Testis (tissue), 5 donors: ENCODE results near the gene GNGT1. TPM values are rescaled to one million over a fixed set of nuclear protein-coding genes. Genes with fewer than 3 reads are reported as not detected.

Experiments
- DNase-seq: peaks from one replicate; pipeline ENCODE4 v3.0.0-alpha.2; 2019
- H3K27ac ChIP-seq, 2 donors: fragments of 200-600 bp; sonication (generic); one replicate each; pipeline ENCODE4 v1.5.1; 2019
- H3K27me3 ChIP-seq: fragments of 200-600 bp; sonication (generic); one replicate; pipeline ENCODE4 v1.5.1; 2019
- H3K36me3 ChIP-seq: fragments of 200-600 bp; sonication (generic); one replicate; pipeline ENCODE4 v1.5.1; 2017; ENCODE audit warnings: low read depth; ENCODE audit errors: missing control alignments
- H3K4me1 ChIP-seq: fragments of 200-600 bp; sonication (generic); one replicate; pipeline ENCODE4 v1.5.1; 2019
- H3K4me3 ChIP-seq, 2 donors: fragments of 200-600 bp; sonication (generic); one replicate each; pipeline ENCODE4 v1.5.1; 2017 to 2019
- H3K9me3 ChIP-seq: fragments of 200-600 bp; sonication (generic); one replicate; pipeline ENCODE4 v1.5.1; 2017
- POLR2A ChIP-seq: fragments of 450-650 bp; IDR thresholded peaks from one replicate; pipeline ENCODE4 v1.6.1; 2017; ENCODE audit warnings: antibody characterized with exemption, mild to moderate bottlenecking, moderate library complexity
- WGBS, 2 donors: methylation state at CpG; one replicate each; pipeline ENCODE4 v1.1.5; 2018; 5-methylcytosine and 5-hydroxymethylcytosine counted together
- intact Hi-C: fragments of 100-400 bp; cut with DNase I; formaldehyde crosslinking; loops from one replicate; pipeline ENCODE4 v1.15.1; 2023; ENCODE audit warnings: low total_unique reads
- long read RNA-seq, 2 donors: transcript quantifications; one replicate each; lab custom pipeline, GENCODE V29; 2026
- polyA plus RNA-seq: library from polyadenylated mRNA; stranded (reverse); fragments of 350-450 nt; fragmentation: Illumina TruSeq; extraction: RNeasy Lipid Tissue Mini Kit (QIAGEN cat#74804); gene quantifications from one replicate; pipeline ENCODE4 v1.2.3, GENCODE V29; 2014; ENCODE audit warnings: low read depth, low replicate concordance; ENCODE audit not compliant: insufficient read depth
- total RNA-seq, 2 donors: library from RNA; depleted of rRNA; stranded (reverse); fragments of >200 nt; gene quantifications; one replicate each; pipeline ENCODE4 v1.2.3, GENCODE V29; 2016
- TF ChIP-seq, protein P1 (sequence below), 3 experiments: fragments of 450-650 bp in 2 of 3; fragments of 200-600 bp in 1 of 3; sonication (generic) in 1 of 3; IDR thresholded peaks; one replicate each; pipeline ENCODE4 v1.5.1; 2016 to 2019; ENCODE audit warnings: antibody characterized with exemption in 3 of 3, mild to moderate bottlenecking in 2 of 3, moderate library complexity in 1 of 3

The GNGT1 gene
- not detected for total RNA-seq
- polyA plus RNA-seq: not detected
- long read RNA-seq, donor 1, partial matches to known transcripts: 11 of 28 reads
- long read RNA-seq, donor 1, other reads (novel, unspliced or antisense): 17 of 28 reads
- long read RNA-seq, donor 2: 0 reads

DNA sequence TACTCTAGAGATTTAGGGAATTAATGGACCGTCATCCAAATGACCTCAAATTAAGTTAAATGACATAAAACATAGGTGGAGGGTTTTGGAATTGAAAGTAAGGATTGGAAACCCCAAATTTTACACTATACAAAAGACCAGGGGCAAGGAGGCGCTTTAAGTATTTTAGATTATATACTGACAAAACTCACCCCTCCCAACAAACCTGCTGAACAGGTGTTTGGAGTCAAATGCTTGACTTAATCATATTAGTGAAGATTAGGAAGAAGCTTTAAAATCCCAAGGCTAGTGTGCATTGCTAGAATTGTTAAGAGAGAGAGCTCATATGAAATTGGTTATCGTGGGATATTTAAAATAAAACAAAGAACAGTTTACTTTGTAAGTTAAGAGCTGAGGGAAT is at the start of gene GNGT1:
Gene GNGT1 (plus strand): TSS at position 301 of the 400 bp plus-strand sequence. CDS start 180 bp downstream, outside the sequence.
- WGBS, 2 donors: 80 to 89% methylated on average over 3 of the region's 3 CpGs
- intact Hi-C loops: no loop called here
- Histone ChIP-seq H3K27me3 (no peaks in the 10 kb centered on the region), H3K9me3 (no peaks in the 10 kb centered on the region), H3K36me3 (no peaks in the 10 kb centered on the region), H3K4me1 (no peaks in the 10 kb centered on the region), H3K4me3 (no peak within 1 kb of the TSS), H3K27ac (no peak within 1 kb of the TSS)
- no peak for DNase-seq
- no peak for TF ChIP-seq POLR2A
- TF ChIP-seq, protein P1, sequence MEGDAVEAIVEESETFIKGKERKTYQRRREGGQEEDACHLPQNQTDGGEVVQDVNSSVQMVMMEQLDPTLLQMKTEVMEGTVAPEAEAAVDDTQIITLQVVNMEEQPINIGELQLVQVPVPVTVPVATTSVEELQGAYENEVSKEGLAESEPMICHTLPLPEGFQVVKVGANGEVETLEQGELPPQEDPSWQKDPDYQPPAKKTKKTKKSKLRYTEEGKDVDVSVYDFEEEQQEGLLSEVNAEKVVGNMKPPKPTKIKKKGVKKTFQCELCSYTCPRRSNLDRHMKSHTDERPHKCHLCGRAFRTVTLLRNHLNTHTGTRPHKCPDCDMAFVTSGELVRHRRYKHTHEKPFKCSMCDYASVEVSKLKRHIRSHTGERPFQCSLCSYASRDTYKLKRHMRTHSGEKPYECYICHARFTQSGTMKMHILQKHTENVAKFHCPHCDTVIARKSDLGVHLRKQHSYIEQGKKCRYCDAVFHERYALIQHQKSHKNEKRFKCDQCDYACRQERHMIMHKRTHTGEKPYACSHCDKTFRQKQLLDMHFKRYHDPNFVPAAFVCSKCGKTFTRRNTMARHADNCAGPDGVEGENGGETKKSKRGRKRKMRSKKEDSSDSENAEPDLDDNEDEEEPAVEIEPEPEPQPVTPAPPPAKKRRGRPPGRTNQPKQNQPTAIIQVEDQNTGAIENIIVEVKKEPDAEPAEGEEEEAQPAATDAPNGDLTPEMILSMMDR (IDR thresholded peaks at IDR 0.05): no peak

DNA sequence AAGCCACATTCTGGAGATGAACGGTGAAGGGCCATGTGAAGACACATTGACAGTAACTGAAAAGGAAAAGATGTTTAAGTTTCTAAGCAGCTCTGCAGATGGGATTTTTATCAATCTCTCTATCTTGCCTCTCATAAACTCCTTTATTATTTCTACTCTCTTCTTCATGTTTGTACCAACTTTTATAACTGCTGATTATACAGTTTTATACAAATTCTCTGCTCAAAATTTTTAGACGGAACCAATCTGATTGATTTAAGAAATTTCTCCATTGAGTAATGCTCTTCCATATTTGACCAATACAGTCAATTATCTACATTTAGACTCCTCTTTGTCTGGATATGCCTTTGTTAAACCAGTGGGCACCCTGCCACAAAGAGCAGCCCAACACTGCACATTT is 47.5 kb upstream of the GNGT1 start:
- H3K36me3 ChIP-seq: no peaks in the 10 kb centered on the region
- H3K27ac ChIP-seq: no peak overlapping the region
- TF ChIP-seq, protein P1 (IDR thresholded peaks at IDR 0.05): no peak
- TF ChIP-seq POLR2A: no peak
- WGBS, 2 donors: 91 to 92% methylated on average over 2 of the region's 2 CpGs
- no peaks in the 10 kb centered on the region for H3K4me1 ChIP-seq
- intact Hi-C loops: no loop called here
- no peaks in the 10 kb centered on the region for H3K9me3 ChIP-seq
- no peak overlapping the region for H3K4me3 ChIP-seq
- DNase-seq: no peak
- H3K27me3 ChIP-seq: no peaks in the 10 kb centered on the region

- Histone ChIP-seq H3K27me3 (no peaks in the 10 kb centered on the region), H3K4me3 (no peak overlapping the region), H3K36me3 (no peaks in the 10 kb centered on the region), H3K27ac (no peak overlapping the region), H3K4me1 (no peaks in the 10 kb centered on the region), H3K9me3 (no peaks in the 10 kb centered on the region)
- TF ChIP-seq POLR2A: no peak
- TF ChIP-seq, protein P1 (IDR thresholded peaks at IDR 0.05): no peak
- 96% methylated on average over 1 of the region's 1 CpG for WGBS, 2 donors
- intact Hi-C loops: no loop called here
- DNase-seq: no peak
These were observed 46.1 kb upstream of the GNGT1 start for GRCh38 chr7:93860261-93860660.

DNA sequence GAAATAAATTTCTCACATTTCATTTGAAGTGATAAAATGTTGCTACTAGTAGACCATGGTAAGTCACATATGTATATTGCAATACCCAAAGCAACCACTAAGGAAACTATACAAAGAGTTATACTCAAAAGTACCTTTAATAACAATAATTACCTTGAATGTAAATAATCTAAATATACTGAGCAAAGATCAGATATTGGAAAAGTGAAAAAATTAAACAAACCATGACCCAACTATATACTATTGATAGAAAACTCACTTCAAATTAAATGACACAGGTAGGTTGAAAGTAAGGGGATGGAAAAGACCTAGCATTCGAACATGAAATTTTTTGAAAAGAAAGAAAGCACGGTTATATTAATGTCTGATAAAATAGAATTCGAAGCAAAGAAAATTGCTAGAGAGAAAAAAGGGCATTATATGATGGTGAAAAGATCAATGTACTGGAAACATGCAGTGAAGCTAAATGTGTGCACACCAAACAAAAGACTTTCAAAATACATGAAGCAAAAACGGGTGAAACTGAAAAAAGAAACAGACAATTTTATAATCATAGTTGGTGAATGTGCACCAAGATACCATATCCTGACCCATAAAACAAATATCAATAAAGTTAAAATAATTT is 44.9 kb upstream of the GNGT1 start:
- H3K27me3 ChIP-seq: no peaks in the 10 kb centered on the region
- no peaks in the 10 kb centered on the region for H3K36me3 ChIP-seq
- no peak for DNase-seq
- 85 to 88% methylated on average over 4 of the region's 4 CpGs for WGBS, 2 donors
- H3K9me3 ChIP-seq: no peaks in the 10 kb centered on the region
- H3K27ac ChIP-seq: no peak overlapping the region
- intact Hi-C loops: no loop called here
- no peak overlapping the region for H3K4me3 ChIP-seq
- no peaks in the 10 kb centered on the region for H3K4me1 ChIP-seq
- no peak for TF ChIP-seq POLR2A
- TF ChIP-seq, protein P1 (IDR thresholded peaks at IDR 0.05): peak in 1 of 3 experiments; percentile 60

DNA sequence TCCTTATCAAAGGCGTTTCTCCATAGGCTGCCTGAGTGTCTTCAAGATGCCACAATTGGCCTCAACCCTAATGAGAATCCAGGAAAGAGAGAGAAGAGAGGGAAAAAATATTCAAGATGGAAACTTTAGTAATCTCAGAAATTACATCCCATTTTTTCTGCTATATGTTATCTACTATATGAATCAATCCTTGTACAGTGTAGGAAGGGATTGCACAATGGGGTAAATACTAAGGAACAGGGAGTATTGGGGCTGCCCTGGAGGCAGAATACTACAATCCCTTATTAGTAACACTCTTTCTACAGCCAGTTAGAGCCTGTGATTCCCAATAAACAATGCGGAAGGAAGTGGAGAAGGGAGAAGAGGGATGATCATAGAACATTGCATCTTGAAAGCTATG is 43.7 kb upstream of the GNGT1 start:
- H3K27ac ChIP-seq: no peak overlapping the region
- intact Hi-C loops: no loop called here
- WGBS, 2 donors: 70 to 76% methylated on average over 2 of the region's 2 CpGs

More for the DNA sequence above, 43.7 kb upstream of the GNGT1 start:
- H3K27me3 ChIP-seq: no peaks in the 10 kb centered on the region
- H3K4me1 ChIP-seq: no peaks in the 10 kb centered on the region
- DNase-seq: no peak
- TF ChIP-seq, protein P1 (IDR thresholded peaks at IDR 0.05): no peak
- no peak for TF ChIP-seq POLR2A
- no peaks in the 10 kb centered on the region for H3K9me3 ChIP-seq
- H3K4me3 ChIP-seq: no peak overlapping the region
- H3K36me3 ChIP-seq: no peaks in the 10 kb centered on the region
